Ishikawa (cell line): ENCODE data around the gene LTF.
A peak's percentile ranks its signal among the peaks of the same experiment; 100 is the strongest.

Experiments
- CEBPB ChIP-seq: IDR thresholded peaks from 2 replicates; pipeline ENCODE4 v1.6.1; 2012
- CREB1 ChIP-seq: IDR thresholded peaks from 2 replicates; pipeline ENCODE4 v1.6.1; 2012; ENCODE audit warnings: low read depth
- EGR1 ChIP-seq: IDR thresholded peaks from 2 replicates; pipeline ENCODE4 v1.6.1; 2012
- EP300 ChIP-seq: IDR thresholded peaks from 2 replicates; pipeline ENCODE4 v1.6.1; 2012; ENCODE audit warnings: borderline replicate concordance
- FOXM1 ChIP-seq: IDR thresholded peaks from 2 replicates; pipeline ENCODE4 v1.6.1; 2012; ENCODE audit warnings: low read depth, borderline replicate concordance
- MAX ChIP-seq: IDR thresholded peaks from 2 replicates; pipeline ENCODE4 v1.6.1; 2012
- NFIC ChIP-seq: IDR thresholded peaks from 2 replicates; pipeline ENCODE4 v1.6.1; 2012
- RAD21 ChIP-seq: IDR thresholded peaks from 2 replicates; pipeline ENCODE4 v1.6.1; 2012; ENCODE audit warnings: low read depth
- REST ChIP-seq: IDR thresholded peaks from 2 replicates; pipeline ENCODE4 v1.6.1; 2012; ENCODE audit warnings: low read depth, mild to moderate bottlenecking
- TAF1 ChIP-seq: IDR thresholded peaks from 2 replicates; pipeline ENCODE4 v1.6.1; 2012; ENCODE audit warnings: low read depth, mild to moderate bottlenecking
- TCF12 ChIP-seq: IDR thresholded peaks from 2 replicates; pipeline ENCODE4 v1.6.1; 2012; ENCODE audit warnings: low read depth
- TEAD4 ChIP-seq: IDR thresholded peaks from 2 replicates; pipeline ENCODE4 v1.6.1; 2012
- USF1 ChIP-seq: IDR thresholded peaks from 2 replicates; pipeline ENCODE4 v1.6.1; 2012
- YY1 ChIP-seq: IDR thresholded peaks from 2 replicates; pipeline ENCODE4 v1.6.1; 2012; ENCODE audit warnings: low read depth
- ZBTB7A ChIP-seq: IDR thresholded peaks from 2 replicates; pipeline ENCODE4 v1.6.1; 2012; ENCODE audit warnings: low read depth

The LTF gene

GRCh38 chr3:46454606-46455005 is 10.1 kb downstream of the LTF start:
- TF ChIP-seq YY1 (no peak), MAX (no peak), ZBTB7A (no peak), USF1 (no peak)

- TF ChIP-seq ZBTB7A (no peak), EGR1 (no peak), NFIC (no peak), YY1 (no peak), TCF12 (no peak), CREB1 (no peak), USF1 (no peak), CEBPB (no peak), FOXM1 (no peak), EP300 (no peak), REST (no peak), MAX (no peak), TEAD4 (no peak), TAF1 (no peak), RAD21 (no peak)
Observed at GRCh38 chr3:46454209-46454595, 10.5 kb downstream of the LTF start.

GRCh38 chr3:46453526-46454208 is 11.0 kb downstream of the LTF start:
- TF ChIP-seq FOXM1 (no peak), REST (peak; percentile 64), ZBTB7A (no peak), USF1 (no peak), TAF1 (no peak)

- TF ChIP-seq YY1 (no peak), EP300 (no peak), ZBTB7A (no peak), TAF1 (no peak), TEAD4 (0 out of 2 replicates have a peak, but pooled peaks have one; percentile 19), MAX (no peak), EGR1 (no peak), TCF12 (no peak), NFIC (no peak), CREB1 (no peak), RAD21 (peak; percentile 56), USF1 (no peak), FOXM1 (no peak), REST (no peak)
Observed at GRCh38 chr3:46449755-46450552, 14.8 kb downstream of the LTF start.
